ENCODE results near the gene GTF3C1. TPM values are rescaled to one million over a fixed set of nuclear protein-coding genes. Genes with fewer than 3 reads are reported as not detected.

GTF3C1 gene
- total RNA-seq (ENCODE audit: unreplicated experiment) = 106 TPM
- long read RNA-seq, partial matches to known transcripts = 3 of 5 reads
- long read RNA-seq, other reads (novel, unspliced or antisense) = 0 of 5 reads

GRCh38 chr16:27549746-27550581, at the start of gene GTF3C1, which contains the start of gene KATNIP:
Gene GTF3C1 (minus strand): TSS chr16:27549913. CDS start chr16:27549890, 23 bp downstream.
Gene KATNIP (plus strand): TSS chr16:27550144. CDS start chr16:27550171, 27 bp downstream.
- peak within 1 kb of the TSS; percentile 100 for H3K4me3 Mint-ChIP-seq (ENCODE audit: unreplicated experiment)
- DNase-seq = peak; percentile 100
- peaks cover 10% of the 10 kb centered on the region for H3K9me3 Mint-ChIP-seq (ENCODE audit: unreplicated experiment)
- TF ChIP-seq, protein P1, sequence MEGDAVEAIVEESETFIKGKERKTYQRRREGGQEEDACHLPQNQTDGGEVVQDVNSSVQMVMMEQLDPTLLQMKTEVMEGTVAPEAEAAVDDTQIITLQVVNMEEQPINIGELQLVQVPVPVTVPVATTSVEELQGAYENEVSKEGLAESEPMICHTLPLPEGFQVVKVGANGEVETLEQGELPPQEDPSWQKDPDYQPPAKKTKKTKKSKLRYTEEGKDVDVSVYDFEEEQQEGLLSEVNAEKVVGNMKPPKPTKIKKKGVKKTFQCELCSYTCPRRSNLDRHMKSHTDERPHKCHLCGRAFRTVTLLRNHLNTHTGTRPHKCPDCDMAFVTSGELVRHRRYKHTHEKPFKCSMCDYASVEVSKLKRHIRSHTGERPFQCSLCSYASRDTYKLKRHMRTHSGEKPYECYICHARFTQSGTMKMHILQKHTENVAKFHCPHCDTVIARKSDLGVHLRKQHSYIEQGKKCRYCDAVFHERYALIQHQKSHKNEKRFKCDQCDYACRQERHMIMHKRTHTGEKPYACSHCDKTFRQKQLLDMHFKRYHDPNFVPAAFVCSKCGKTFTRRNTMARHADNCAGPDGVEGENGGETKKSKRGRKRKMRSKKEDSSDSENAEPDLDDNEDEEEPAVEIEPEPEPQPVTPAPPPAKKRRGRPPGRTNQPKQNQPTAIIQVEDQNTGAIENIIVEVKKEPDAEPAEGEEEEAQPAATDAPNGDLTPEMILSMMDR (IDR thresholded peaks at IDR 0.05; ENCODE audit: partially characterized antibody, unreplicated experiment) = no peak
- peaks cover 7% of the 10 kb centered on the region for H3K4me1 Mint-ChIP-seq (ENCODE audit: low read depth, unreplicated experiment)
- peak within 1 kb of the TSS; percentile 93 for H3K27ac Mint-ChIP-seq (ENCODE audit: unreplicated experiment)
- H3K36me3 Mint-ChIP-seq (ENCODE audit: unreplicated experiment) = no peaks in the 10 kb centered on the region
- peaks cover 4% of the 10 kb centered on the region for H3K27me3 Mint-ChIP-seq (ENCODE audit: unreplicated experiment)

DNA sequence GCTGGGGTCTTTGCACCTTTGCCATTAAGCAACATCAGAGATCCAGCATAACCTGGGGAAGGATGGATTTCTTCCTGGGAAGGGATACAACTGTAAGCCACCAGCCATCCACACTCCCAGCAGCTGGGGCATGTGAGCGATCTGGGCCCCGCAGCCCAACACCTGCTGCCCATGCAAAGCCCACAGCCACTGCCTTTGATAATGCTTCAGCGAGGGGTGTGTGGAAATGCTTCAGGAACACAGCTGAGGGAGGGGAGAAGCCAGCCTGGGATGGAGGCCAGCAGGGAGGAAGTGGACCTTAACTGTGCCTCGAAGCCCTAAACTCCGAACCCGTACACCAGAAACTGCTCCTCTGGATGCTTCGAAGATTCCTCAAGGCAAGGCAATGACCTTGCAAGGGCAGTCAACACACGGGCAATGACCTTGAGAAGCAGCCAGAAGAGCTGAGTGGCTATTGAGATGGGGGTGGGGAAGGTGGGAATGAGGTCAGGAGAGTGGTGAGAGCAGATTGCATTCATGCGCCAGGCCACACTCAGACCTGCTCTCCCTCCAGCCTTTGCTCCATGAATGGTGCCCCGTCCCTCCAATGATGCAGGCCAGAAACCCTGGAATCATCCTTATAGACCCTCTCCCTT, 49.3 kb upstream of the GTF3C1 start:
- H3K4me3 Mint-ChIP-seq (ENCODE audit: unreplicated experiment) = no peak overlapping the region
- H3K27me3 Mint-ChIP-seq (ENCODE audit: unreplicated experiment) = peaks cover 1% of the 10 kb centered on the region
- DNase-seq = no peak
- peaks cover 3% of the 10 kb centered on the region for H3K36me3 Mint-ChIP-seq (ENCODE audit: unreplicated experiment)
- peaks cover 4% of the 10 kb centered on the region for H3K9me3 Mint-ChIP-seq (ENCODE audit: unreplicated experiment)
- TF ChIP-seq, protein P1 (IDR thresholded peaks at IDR 0.05; ENCODE audit: partially characterized antibody, unreplicated experiment) = no peak
- peaks cover 16% of the 10 kb centered on the region for H3K4me1 Mint-ChIP-seq (ENCODE audit: low read depth, unreplicated experiment)
- no peak overlapping the region for H3K27ac Mint-ChIP-seq (ENCODE audit: unreplicated experiment)

DNA sequence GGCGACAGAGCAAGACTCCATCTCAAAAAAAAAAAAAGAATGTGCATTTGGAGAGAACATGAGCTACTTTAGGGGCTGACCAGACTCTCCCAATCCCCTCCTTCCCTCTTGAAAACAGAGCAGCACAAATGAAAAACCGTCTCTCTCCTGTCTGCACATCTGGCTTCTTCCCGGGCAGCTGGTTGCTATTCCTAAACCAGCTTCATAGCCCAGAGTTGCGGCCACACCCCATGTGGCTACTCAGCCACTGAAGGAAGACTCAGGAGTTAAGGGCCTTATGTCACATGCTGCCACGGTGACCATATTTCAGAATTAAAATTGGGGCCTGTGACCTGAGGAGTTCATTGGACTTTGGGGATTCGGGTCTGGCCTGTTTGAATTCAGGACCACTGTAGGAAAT, 48.5 kb upstream of the GTF3C1 start:
- Mint-ChIP-seq H3K4me1 (ENCODE audit: low read depth, unreplicated experiment) (peaks cover 16% of the 10 kb centered on the region), H3K9me3 (ENCODE audit: unreplicated experiment) (peaks cover 4% of the 10 kb centered on the region), H3K27me3 (ENCODE audit: unreplicated experiment) (no peaks in the 10 kb centered on the region), H3K4me3 (ENCODE audit: unreplicated experiment) (no peak overlapping the region), H3K36me3 (ENCODE audit: unreplicated experiment) (peaks cover 3% of the 10 kb centered on the region), H3K27ac (ENCODE audit: unreplicated experiment) (no peak overlapping the region)
- TF ChIP-seq, protein P1 (IDR thresholded peaks at IDR 0.05; ENCODE audit: partially characterized antibody, unreplicated experiment) = no peak
- DNase-seq = no peak

DNA sequence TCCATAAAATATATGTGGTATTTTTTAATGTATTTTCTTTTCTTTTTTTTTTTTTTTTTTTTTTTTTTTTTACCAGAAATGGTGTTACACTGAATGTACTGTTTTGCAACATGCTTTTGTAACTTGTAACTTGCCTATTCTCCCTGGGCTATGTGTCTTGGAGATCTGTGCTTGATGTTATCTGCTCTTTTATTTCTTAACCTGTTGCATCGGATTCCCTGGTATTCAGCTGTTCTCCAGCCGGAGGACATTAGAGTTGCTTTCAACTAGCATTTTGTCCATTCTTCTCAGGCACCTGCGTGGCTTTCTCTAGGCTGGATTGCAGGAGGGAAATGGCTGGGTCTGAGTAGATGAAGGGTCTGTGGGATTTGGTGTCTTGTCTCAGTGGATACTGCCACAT, 47.6 kb upstream of the GTF3C1 start:
- no peak overlapping the region for H3K4me3 Mint-ChIP-seq (ENCODE audit: unreplicated experiment)
- H3K27me3 Mint-ChIP-seq (ENCODE audit: unreplicated experiment) = no peaks in the 10 kb centered on the region
- no peak overlapping the region for H3K27ac Mint-ChIP-seq (ENCODE audit: unreplicated experiment)
- DNase-seq = no peak
- TF ChIP-seq, protein P1 (IDR thresholded peaks at IDR 0.05; ENCODE audit: partially characterized antibody, unreplicated experiment) = no peak
- H3K4me1 Mint-ChIP-seq (ENCODE audit: low read depth, unreplicated experiment) = peaks cover 16% of the 10 kb centered on the region
- peaks cover 3% of the 10 kb centered on the region for H3K36me3 Mint-ChIP-seq (ENCODE audit: unreplicated experiment)
- H3K9me3 Mint-ChIP-seq (ENCODE audit: unreplicated experiment) = peaks cover 4% of the 10 kb centered on the region
